Right lobe of liver (tissue), 6 donors: ENCODE results near the gene COA1. TPM values are rescaled to one million over a fixed set of nuclear protein-coding genes. Genes with fewer than 3 reads are reported as not detected.

Experiments used
- ATAC-seq, 4 donors: fragments of 200-7000 bp; cut with Tn5 transposase; one replicate each; pipeline ENCODE4 v1.9.1; 2020; ENCODE audit warnings: mild to moderate bottlenecking in 4 of 4, moderate library complexity in 4 of 4
- DNase-seq, 3 donors: peaks; one replicate each; pipeline ENCODE4 v3.0.0-alpha.2; 2020
- H3K27ac ChIP-seq, 3 donors: fragments of 200-600 bp; one replicate each; pipeline ENCODE4 v1.8.0; 2022
- H3K27me3 ChIP-seq, 2 donors: fragments of 200-600 bp; one replicate each; pipeline ENCODE4 v1.8.0; 2022
- H3K36me3 ChIP-seq, 4 donors: fragments of 200-600 bp; sonication (generic) in 1 of 4; one replicate each; pipeline versions ENCODE4 v1.5.1 to v1.8.0; 2017 to 2022; ENCODE audit warnings: control low read depth in 1 of 4
- H3K4me1 ChIP-seq, 4 donors: fragments of 200-600 bp; sonication (generic) in 1 of 4; one replicate each; pipeline versions ENCODE4 v1.5.1 to v1.8.0; 2017 to 2022; ENCODE audit warnings: control low read depth in 1 of 4
- H3K4me3 ChIP-seq, 3 donors: fragments of 200-600 bp; one replicate each; pipeline ENCODE4 v1.8.0; 2022
- H3K9me3 ChIP-seq, 4 donors: fragments of 200-600 bp; sonication (generic) in 1 of 4; one replicate each; pipeline versions ENCODE4 v1.5.1 to v1.8.0; 2017 to 2022; ENCODE audit warnings: control low read depth in 1 of 4
- POLR2A ChIP-seq: fragments of 450-650 bp; IDR thresholded peaks from one replicate; pipeline ENCODE4 v1.6.1; 2017; ENCODE audit warnings: antibody characterized with exemption, mild to moderate bottlenecking
- WGBS: methylation state at CpG from one replicate; pipeline ENCODE4 v1.1.6; 2018; ENCODE audit warnings: low coverage, low lambda C conversion rate; ENCODE audit not compliant: insufficient coverage; ENCODE audit errors: missing lambda C conversion rate; 5-methylcytosine and 5-hydroxymethylcytosine counted together
- intact Hi-C, 2 donors: fragments of 100-400 bp; cut with DNase I; formaldehyde crosslinking; loops; one replicate each; pipeline versions ENCODE4 v1.11.2 to v1.14.1; 2022
- total RNA-seq, 6 experiments: library from RNA; depleted of rRNA in 2 of 6; stranded (reverse); fragments of >200 nt in 2 of 6; fragmentation: NEBNext Ultra II Directional in 3 of 6; extraction: Animal tissue kit (Norgen Biotek cat#: 25700) in 3 of 6; gene quantifications; one replicate each; pipeline versions ENCODE4 v1.1.0 to v1.2.4, GENCODE V29; 2016 to 2023
- TF ChIP-seq, protein P1 (sequence below), 4 donors: fragments of 200-600 bp in 3 of 4; fragments of 450-650 bp in 1 of 4; IDR thresholded peaks; one replicate each; pipeline versions ENCODE4 v1.5.1 to v1.8.0; 2016 to 2022; ENCODE audit warnings: antibody characterized with exemption in 4 of 4, mild to moderate bottlenecking in 2 of 4
- donor health status: DM: no; HTN: yes; CAD: no.
- donor health status: DM: no; HTN: no; CAD: no.
- donor health status: DM: no; HTN: no; CAD: no.
- donor health status: DM: no; HTN: yes; CAD: no.
- donor health status: DM: no; HTN: yes; CAD: no.

Gene COA1
- total RNA-seq, 6 experiments from 2014 or later: 15.8 to 35.6 (median 19.9) TPM

DNA sequence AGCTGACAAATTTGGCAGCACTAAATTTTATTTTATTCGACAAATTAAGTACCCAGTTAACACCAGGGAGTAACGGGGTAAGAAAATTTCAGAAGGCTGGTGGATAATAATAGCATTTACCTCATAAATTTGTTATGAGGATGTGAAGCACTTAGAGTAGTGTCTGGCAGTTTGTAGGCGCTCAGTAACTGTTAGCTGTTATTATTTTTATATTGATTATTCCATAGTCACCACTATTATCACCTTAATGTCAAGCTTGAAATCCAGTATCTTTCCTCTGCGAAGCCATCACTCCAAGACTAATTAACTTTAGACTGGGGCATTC is 563 bp upstream of the COA1 start:
- Histone ChIP-seq H3K27me3 (no peaks in the 10 kb centered on the region), H3K4me1 (peaks cover 0 to 15% (median 2%) of the 10 kb centered on the region in 4 donors), H3K4me3 (peak overlapping the region; percentile 74 to 90 (median 79)), H3K9me3 (no peaks in the 10 kb centered on the region), H3K27ac (peak overlapping the region; percentile 41 to 58 (median 56)), H3K36me3 (no peaks in the 10 kb centered on the region)
- DNase-seq (no peak), ATAC-seq (no peak)
- 19% methylated on average over 4 of the region's 4 CpGs for WGBS
- intact Hi-C loops: loop anchor here in 1 of 2 donors (10.0 kb wide), 1 partner anchor 145 kb away; the partner anchor contains the start of gene STK17A
- no peak for TF ChIP-seq POLR2A
- TF ChIP-seq, protein P1, sequence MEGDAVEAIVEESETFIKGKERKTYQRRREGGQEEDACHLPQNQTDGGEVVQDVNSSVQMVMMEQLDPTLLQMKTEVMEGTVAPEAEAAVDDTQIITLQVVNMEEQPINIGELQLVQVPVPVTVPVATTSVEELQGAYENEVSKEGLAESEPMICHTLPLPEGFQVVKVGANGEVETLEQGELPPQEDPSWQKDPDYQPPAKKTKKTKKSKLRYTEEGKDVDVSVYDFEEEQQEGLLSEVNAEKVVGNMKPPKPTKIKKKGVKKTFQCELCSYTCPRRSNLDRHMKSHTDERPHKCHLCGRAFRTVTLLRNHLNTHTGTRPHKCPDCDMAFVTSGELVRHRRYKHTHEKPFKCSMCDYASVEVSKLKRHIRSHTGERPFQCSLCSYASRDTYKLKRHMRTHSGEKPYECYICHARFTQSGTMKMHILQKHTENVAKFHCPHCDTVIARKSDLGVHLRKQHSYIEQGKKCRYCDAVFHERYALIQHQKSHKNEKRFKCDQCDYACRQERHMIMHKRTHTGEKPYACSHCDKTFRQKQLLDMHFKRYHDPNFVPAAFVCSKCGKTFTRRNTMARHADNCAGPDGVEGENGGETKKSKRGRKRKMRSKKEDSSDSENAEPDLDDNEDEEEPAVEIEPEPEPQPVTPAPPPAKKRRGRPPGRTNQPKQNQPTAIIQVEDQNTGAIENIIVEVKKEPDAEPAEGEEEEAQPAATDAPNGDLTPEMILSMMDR (IDR thresholded peaks at IDR 0.05): no peak

DNA sequence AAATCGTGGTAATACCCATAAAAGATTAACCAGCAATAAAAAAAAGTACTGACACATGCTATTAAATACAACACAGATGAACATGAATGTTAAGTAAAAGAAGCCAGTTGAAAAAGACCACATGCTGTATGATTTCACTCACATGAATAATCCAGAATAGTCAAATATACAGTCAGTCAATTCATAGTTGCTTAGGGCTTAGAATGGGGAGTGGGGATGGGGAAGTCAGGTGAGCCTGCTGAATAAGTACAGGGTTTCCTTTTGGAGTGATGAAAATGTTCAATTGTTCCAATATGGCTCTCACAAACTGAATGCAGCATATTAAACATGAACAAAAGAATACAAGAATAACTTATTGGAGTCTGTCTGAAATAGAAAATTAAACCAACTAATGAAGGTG is 1.8 kb downstream of the COA1 start:
- Histone ChIP-seq H3K27me3 (no peaks in the 10 kb centered on the region), H3K27ac (no peak overlapping the region), H3K36me3 (no peaks in the 10 kb centered on the region), H3K4me1 (peaks cover 0 to 15% (median 2%) of the 10 kb centered on the region in 4 donors), H3K9me3 (no peaks in the 10 kb centered on the region), H3K4me3 (no peak overlapping the region)
- 21% methylated on average over 1 of the region's 1 CpG for WGBS
- ATAC-seq (no peak), DNase-seq (no peak)
- TF ChIP-seq, protein P1 (IDR thresholded peaks at IDR 0.05): no peak
- TF ChIP-seq POLR2A: no peak
- intact Hi-C loops: loop anchor here in 1 of 2 donors (10.0 kb wide), 1 partner anchor 143 kb away; the partner anchor contains the start of gene STK17A

DNA sequence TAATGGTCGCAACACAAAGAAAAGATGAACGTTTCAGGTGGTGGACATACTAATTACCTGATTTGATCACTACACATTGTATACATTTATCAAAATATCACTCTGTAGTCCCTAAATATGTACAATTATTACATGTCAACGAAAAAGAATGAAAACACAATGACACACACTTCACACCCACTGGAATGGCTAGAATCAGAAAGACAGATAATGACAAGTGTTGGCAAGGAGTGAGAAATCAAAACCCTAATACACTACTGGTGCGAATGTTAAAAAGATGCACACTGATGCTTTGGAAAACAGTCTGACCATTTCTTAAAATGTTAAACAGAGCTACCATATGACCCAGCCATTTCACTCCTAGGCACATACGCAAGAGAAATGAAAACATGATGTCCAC is 2.3 kb downstream of the COA1 start:
- no peaks in the 10 kb centered on the region for H3K9me3 ChIP-seq
- H3K27me3 ChIP-seq: no peaks in the 10 kb centered on the region
- H3K36me3 ChIP-seq: no peaks in the 10 kb centered on the region
- intact Hi-C loops: loop anchor here in 1 of 2 donors (10.0 kb wide), 1 partner anchor 142 kb away; the partner anchor contains the start of gene STK17A
- WGBS: 89% methylated on average over 5 of the region's 5 CpGs
- no peak for DNase-seq
- no peak for ATAC-seq
- H3K4me3 ChIP-seq: no peak overlapping the region
- peaks cover 0 to 15% (median 2%) of the 10 kb centered on the region in 4 donors for H3K4me1 ChIP-seq
- TF ChIP-seq POLR2A: no peak
- TF ChIP-seq, protein P1 (IDR thresholded peaks at IDR 0.05): no peak
- no peak overlapping the region for H3K27ac ChIP-seq

DNA sequence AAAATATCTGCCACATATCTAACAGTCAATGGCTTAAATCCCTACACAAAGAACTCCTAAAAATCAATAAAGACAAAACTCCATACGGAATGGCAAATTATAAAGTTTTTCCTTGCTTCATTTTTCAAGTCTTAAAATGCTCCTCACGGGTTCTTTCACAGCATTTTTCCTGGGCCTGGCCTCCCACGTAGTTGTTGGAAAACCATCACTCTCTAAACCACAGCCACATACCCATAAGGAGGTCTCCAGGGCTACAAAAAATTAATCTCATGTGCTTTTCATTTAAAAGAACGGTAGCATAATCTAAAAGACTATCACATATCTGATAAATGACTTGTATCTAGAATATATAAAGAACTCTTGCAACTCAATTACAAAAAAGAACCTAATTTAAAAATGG is 2.9 kb downstream of the COA1 start:
- intact Hi-C loops: loop anchor here in 1 of 2 donors (10.0 kb wide), 1 partner anchor 142 kb away; the partner anchor contains the start of gene STK17A

More for the DNA sequence above, 2.9 kb downstream of the COA1 start:
- Histone ChIP-seq H3K4me3 (no peak overlapping the region), H3K27ac (no peak overlapping the region), H3K4me1 (peaks cover 0 to 15% (median 2%) of the 10 kb centered on the region in 4 donors), H3K27me3 (no peaks in the 10 kb centered on the region), H3K9me3 (no peaks in the 10 kb centered on the region), H3K36me3 (no peaks in the 10 kb centered on the region)
- DNase-seq (no peak), ATAC-seq (no peak)
- 69% methylated on average over 4 of the region's 4 CpGs for WGBS
- TF ChIP-seq, protein P1 (IDR thresholded peaks at IDR 0.05): no peak
- TF ChIP-seq POLR2A: no peak
